Measurements from ENCODE around the gene TNPO1. TPM values are rescaled to one million over a fixed set of nuclear protein-coding genes. Genes with fewer than 3 reads are reported as not detected.

Gene TNPO1
- total RNA-seq, 4 donors from 2014 or later = 96.8 to 130 (median 111) TPM

- Histone ChIP-seq H3K27me3 (no peaks in the 10 kb centered on the region), H3K27ac (peak overlapping the region; percentile 96 to 98 (median 98)), H3K4me1 (peaks cover 23 to 34% of the 10 kb centered on the region in 2 donors), H3K4me3 (peak overlapping the region; percentile 71 to 90 (median 88)), H3K9me3 (no peaks in the 10 kb centered on the region), H3K36me3 (no peaks in the 10 kb centered on the region)
- in situ Hi-C loops (cut with MboI; ENCODE audit: low sequenced_read_pairs in 4 of 4) = loop anchor here (10.0 to 25.0 kb wide), 6 partner anchors 191 to 678 kb away; no protein-coding TSS in a partner anchor
- TF ChIP-seq POLR2A (IDR thresholded peaks at IDR 0.05) (no peak), CTCF (IDR thresholded peaks at IDR 0.05 in 4 of 5, conservative IDR thresholded peaks at IDR 0.05 in 1 of 5) (no peak)
- ATAC-seq (peak; percentile 22 to 29), DNase-seq (no peak)
- intact Hi-C loops (cut with DNase I; ENCODE audit: low total_unique reads) = loop anchor here (1.0 to 5.0 kb wide), 4 partner anchors 33 to 448 kb away; partner anchors contain the start of gene FCHO2
These were observed 729 bp upstream of the TNPO1 start for GRCh38 chr5:72815580-72816283.

GRCh38 chr5:72817076-72817481, 618 bp downstream of the TNPO1 start:
- TF ChIP-seq CTCF (IDR thresholded peaks at IDR 0.05 in 4 of 5, conservative IDR thresholded peaks at IDR 0.05 in 1 of 5) = no peak
- in situ Hi-C loops (cut with MboI; ENCODE audit: low sequenced_read_pairs in 4 of 4) = loop anchor here (10.0 to 25.0 kb wide), 6 partner anchors 192 to 680 kb away; no protein-coding TSS in a partner anchor
- Histone ChIP-seq H3K27ac (peak overlapping the region; percentile 96 to 98 (median 98)), H3K27me3 (no peaks in the 10 kb centered on the region), H3K4me1 (peaks cover 31 to 42% of the 10 kb centered on the region in 2 donors), H3K9me3 (no peaks in the 10 kb centered on the region), H3K4me3 (peak overlapping the region; percentile 71 to 90 (median 88)), H3K36me3 (no peaks in the 10 kb centered on the region)
- ATAC-seq (peak; percentile 54 to 59), DNase-seq (peak; percentile 31 to 54)
- intact Hi-C loops (cut with DNase I; ENCODE audit: low total_unique reads) = loop anchor here (2.0 to 5.0 kb wide), 3 partner anchors 140 to 450 kb away; partner anchors contain the start of gene FCHO2

- ATAC-seq = no peak
- Histone ChIP-seq H3K4me1 (peaks cover 36 to 48% of the 10 kb centered on the region in 2 donors), H3K4me3 (peak overlapping the region; percentile 71 to 90 (median 88)), H3K27me3 (no peaks in the 10 kb centered on the region), H3K9me3 (no peaks in the 10 kb centered on the region), H3K27ac (peak overlapping the region; percentile 96 to 98 (median 98)), H3K36me3 (no peaks in the 10 kb centered on the region)
- intact Hi-C loops (cut with DNase I; ENCODE audit: low total_unique reads) = loop anchor here (2.0 to 5.0 kb wide), 3 partner anchors 139 to 450 kb away; partner anchors contain the start of gene FCHO2
- in situ Hi-C loops (cut with MboI; ENCODE audit: low sequenced_read_pairs in 4 of 4) = loop anchor here (10.0 to 25.0 kb wide), 6 partner anchors 193 to 680 kb away; no protein-coding TSS in a partner anchor
- TF ChIP-seq CTCF (IDR thresholded peaks at IDR 0.05 in 4 of 5, conservative IDR thresholded peaks at IDR 0.05 in 1 of 5) (no peak), POLR2A (IDR thresholded peaks at IDR 0.05) (no peak)
- no peak for DNase-seq
These were observed 1.3 kb downstream of the TNPO1 start for GRCh38 chr5:72817671-72818266.

GRCh38 chr5:72818866-72819534, 2.5 kb downstream of the TNPO1 start:
- Histone ChIP-seq H3K9me3 (no peaks in the 10 kb centered on the region), H3K27me3 (no peaks in the 10 kb centered on the region), H3K36me3 (no peaks in the 10 kb centered on the region), H3K4me3 (peak overlapping the region in 2 of 4 donors; percentile 71 to 90), H3K4me1 (peaks cover 44 to 59% of the 10 kb centered on the region in 2 donors), H3K27ac (peak overlapping the region; percentile 96 to 98 (median 98))
- peak; percentile 53 to 67 for DNase-seq
- TF ChIP-seq POLR2A (IDR thresholded peaks at IDR 0.05) (no peak), CTCF (IDR thresholded peaks at IDR 0.05 in 4 of 5, conservative IDR thresholded peaks at IDR 0.05 in 1 of 5) (peak; percentile 41 to 73 (median 59))
- in situ Hi-C loops (cut with MboI; ENCODE audit: low sequenced_read_pairs in 4 of 4) (loop anchor here (10.0 to 25.0 kb wide), 6 partner anchors 194 to 682 kb away; no protein-coding TSS in a partner anchor), intact Hi-C loops (cut with DNase I; ENCODE audit: low total_unique reads) (loop anchor here (1.0 to 5.0 kb wide), 2 partner anchors 208 to 452 kb away; no protein-coding TSS in a partner anchor)
- ATAC-seq = peak in 1 of 2 donors; percentile 34
